ENCODE results near the gene TBC1D13. TPM values are rescaled to one million over a fixed set of nuclear protein-coding genes. Genes with fewer than 3 reads are reported as not detected.

The TBC1D13 gene
- total and polyA plus RNA-seq, 2 of the 4 experiments (the other 2 are of a cell fraction), result 9.1 to 26.4 TPM

DNA sequence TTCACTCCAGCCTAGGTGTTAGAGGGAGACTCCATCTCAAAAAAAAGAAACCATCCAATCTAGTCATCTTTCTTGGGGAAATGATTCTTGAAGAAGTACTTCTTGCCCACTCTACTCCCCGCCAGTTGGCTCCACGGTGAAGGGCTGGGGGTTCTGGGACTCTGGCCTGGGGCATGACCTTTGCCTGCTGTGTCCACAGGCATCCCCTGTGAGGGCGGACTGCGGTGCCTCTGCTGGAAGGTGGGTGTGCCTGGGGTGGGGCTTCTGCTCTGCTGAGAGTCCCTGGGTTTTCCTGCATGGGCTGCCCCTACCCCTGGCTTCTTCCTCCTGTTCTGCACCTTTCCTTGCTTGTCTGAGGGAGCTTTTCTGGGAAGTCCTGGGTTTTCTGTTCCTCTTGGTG is 3.5 kb downstream of the TBC1D13 start:
- no TSS peak for BruUV-seq (replicated peaks)
- Histone ChIP-seq H2BK15ac (ENCODE audit: low read depth, low read length) (no peak overlapping the region), H2BK20ac (ENCODE audit: low read depth, low read length) (no peak overlapping the region), H3K9ac (ENCODE audit: low read depth, low read length) (no peak overlapping the region), H4K5ac (ENCODE audit: low read depth, low read length) (no peak overlapping the region), H3K27me3 (ENCODE audit: control insufficient read depth, insufficient read depth, low read length) (no peaks in the 10 kb centered on the region), H3K4me2 (ENCODE audit: low read depth, low read length) (no peak overlapping the region), H3K36me3 (ENCODE audit: control insufficient read depth, insufficient read depth, low read length) (peaks cover 45% of the 10 kb centered on the region), H3K27ac (ENCODE audit: insufficient read depth, low read length) (no peak overlapping the region), H2AK5ac (ENCODE audit: low read depth, low read length) (no peak overlapping the region), H4K91ac (ENCODE audit: insufficient read depth, low read depth, low read length) (no peak overlapping the region), H4K8ac (ENCODE audit: low read depth in 2 of 2, low read length in 2 of 2) (no peak overlapping the region), H2AK9ac (replicated peaks; ENCODE audit: low read depth, low read length, poor library complexity) (peak overlapping the region; percentile 6), H2BK5ac (ENCODE audit: low read depth, low read length, poor library complexity, severe bottlenecking) (no peak overlapping the region), H4K20me1 (ENCODE audit: insufficient read depth, low read length) (0 out of 2 replicates have a peak, but pooled peaks cover 5% of the 10 kb centered on the region), H3K9me1 (ENCODE audit: insufficient read depth, low read length) (no peaks in the 10 kb centered on the region), H3K56ac (ENCODE audit: extremely low read depth, insufficient read depth, low read length) (no peak overlapping the region), H3K4me1 (ENCODE audit: control insufficient read depth, insufficient read depth, low read length) (peaks cover 2% of the 10 kb centered on the region; the same call in 1 of the 2 replicates), H3K4ac (ENCODE audit: low read depth, low read length) (no peak overlapping the region), H3K4me3 (ENCODE audit: insufficient read depth, low read depth, low read length) (no peak overlapping the region), H3K9me3 (ENCODE audit: control insufficient read depth, insufficient read depth, low read length) (no peaks in the 10 kb centered on the region), H2AFZ (replicated peaks; ENCODE audit: low read length, poor library complexity) (no peak overlapping the region), H3K14ac (replicated peaks; ENCODE audit: low read depth, low read length) (no peak overlapping the region), H2BK120ac (ENCODE audit: low read depth, low read length) (no peak overlapping the region), H3K23ac (ENCODE audit: low read depth, low read length) (no peak overlapping the region), H3K18ac (ENCODE audit: low read depth, low read length) (no peak overlapping the region), H3K79me1 (ENCODE audit: low read depth in 1 of 2, low read length in 2 of 2) (peaks cover 13 to 43% of the 10 kb centered on the region in 2 experiments)
- in situ Hi-C loops (cut with MboI; ENCODE audit: low sequenced_read_pairs) (no loop called here), intact Hi-C loops (cut with micrococcal nuclease) (no loop called here), dilution Hi-C loops (cut with HindIII; ENCODE audit: low sequenced_read_pairs, unreplicated experiment) (no loop called here)
- CTCF ChIA-PET, result interaction anchor here (1.1 kb wide), 1 partner anchor 28 kb away, joined by 5 read pairs; the partner anchor contains the start of gene ENDOG
- 80% methylated on average over 2 of the region's 4 CpGs; no CpG with 5 or more reads in 1 of the 2 experiments for WGBS, 2 experiments (ENCODE audit: extremely low coverage in 2 of 2, insufficient read length in 1 of 2)
- no peak for DNase-seq
- POLR2A ChIA-PET (ENCODE audit: unreplicated experiment), result no interaction called here
- ATAC-seq (ENCODE audit: low read depth), result no peak
- no peak for TF ChIP-seq MXI1 (IDR thresholded peaks at IDR 0.05; ENCODE audit: borderline replicate concordance, low read depth, low read length)
- TF ChIP-seq RFX5 (IDR thresholded peaks at IDR 0.05; ENCODE audit: low read depth, low read length), result no peak
- TF ChIP-seq FOS (IDR thresholded peaks at IDR 0.05; ENCODE audit: low read depth, low read length), result no peak
- TF ChIP-seq, protein P1, sequence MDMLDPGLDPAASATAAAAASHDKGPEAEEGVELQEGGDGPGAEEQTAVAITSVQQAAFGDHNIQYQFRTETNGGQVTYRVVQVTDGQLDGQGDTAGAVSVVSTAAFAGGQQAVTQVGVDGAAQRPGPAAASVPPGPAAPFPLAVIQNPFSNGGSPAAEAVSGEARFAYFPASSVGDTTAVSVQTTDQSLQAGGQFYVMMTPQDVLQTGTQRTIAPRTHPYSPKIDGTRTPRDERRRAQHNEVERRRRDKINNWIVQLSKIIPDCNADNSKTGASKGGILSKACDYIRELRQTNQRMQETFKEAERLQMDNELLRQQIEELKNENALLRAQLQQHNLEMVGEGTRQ (IDR thresholded peaks at IDR 0.05; ENCODE audit: low read depth, low read length), result no peak
- TF ChIP-seq CHD1 (IDR thresholded peaks at IDR 0.05; ENCODE audit: low read depth, low read length), result no peak
- no peak for TF ChIP-seq RCOR1 (IDR thresholded peaks at IDR 0.05; ENCODE audit: insufficient replicate concordance, low read length)
- no peak for TF ChIP-seq MAZ (IDR thresholded peaks at IDR 0.05; ENCODE audit: borderline replicate concordance, low read depth, low read length)
- TF ChIP-seq CEBPB (IDR thresholded peaks at IDR 0.05; ENCODE audit: low read depth, low read length), result no peak
- TF ChIP-seq, protein P2, sequence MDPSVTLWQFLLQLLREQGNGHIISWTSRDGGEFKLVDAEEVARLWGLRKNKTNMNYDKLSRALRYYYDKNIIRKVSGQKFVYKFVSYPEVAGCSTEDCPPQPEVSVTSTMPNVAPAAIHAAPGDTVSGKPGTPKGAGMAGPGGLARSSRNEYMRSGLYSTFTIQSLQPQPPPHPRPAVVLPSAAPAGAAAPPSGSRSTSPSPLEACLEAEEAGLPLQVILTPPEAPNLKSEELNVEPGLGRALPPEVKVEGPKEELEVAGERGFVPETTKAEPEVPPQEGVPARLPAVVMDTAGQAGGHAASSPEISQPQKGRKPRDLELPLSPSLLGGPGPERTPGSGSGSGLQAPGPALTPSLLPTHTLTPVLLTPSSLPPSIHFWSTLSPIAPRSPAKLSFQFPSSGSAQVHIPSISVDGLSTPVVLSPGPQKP (IDR thresholded peaks at IDR 0.05; ENCODE audit: borderline replicate concordance, low read depth, low read length), result no peak

Measured in IMR-90 (cell line).